Mononuclear cell (primary cell): ENCODE data around the gene ART3. TPM values are rescaled to one million over a fixed set of nuclear protein-coding genes. Genes with fewer than 3 reads are reported as not detected.

Experiments used
- H3K27me3 ChIP-seq: 2 replicates; pipeline ENCODE4 v1.6.0; 2011; ENCODE audit warnings: low read length, control low read depth; ENCODE audit not compliant: insufficient read depth
- H3K4me1 ChIP-seq: 2 replicates; pipeline ENCODE4 v1.5.1; 2011; ENCODE audit warnings: mild to moderate bottlenecking, low read length, control low read depth; ENCODE audit not compliant: insufficient read depth
- H3K4me3 ChIP-seq: 2 replicates; pipeline ENCODE4 v1.5.1; 2011; ENCODE audit warnings: mild to moderate bottlenecking, low read length, moderate library complexity
- H3K9me3 ChIP-seq: 2 replicates; pipeline ENCODE4 v1.5.1; 2011; ENCODE audit warnings: low read depth, mild to moderate bottlenecking, control low read depth, low read length
- total RNA-seq: library from RNA; depleted of rRNA; stranded (reverse); fragments of >200 nt; gene quantifications from one replicate; pipeline ENCODE4 v1.2.3, GENCODE V29; 2012

The ART3 gene
- total RNA-seq, 1 donor: not detected

DNA sequence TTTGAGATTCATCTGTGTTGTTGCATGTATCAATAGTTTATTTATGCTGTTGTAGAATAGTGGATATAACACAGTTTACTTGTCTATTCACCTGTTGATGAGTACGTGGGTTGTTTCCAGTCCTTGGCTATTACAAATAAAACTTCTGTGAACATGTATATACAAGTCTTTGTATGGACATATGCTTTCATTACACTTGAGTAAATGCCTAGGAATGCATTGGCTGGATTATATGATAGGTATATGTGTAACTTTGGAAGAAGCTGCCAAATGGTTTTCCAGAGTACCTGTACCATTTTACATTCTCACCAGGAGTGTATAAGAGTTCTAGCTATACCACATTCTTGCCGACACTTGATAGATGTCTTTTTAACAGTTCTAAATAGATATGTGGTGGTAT is 16.5 kb downstream of the ART3 start:
- H3K4me3 ChIP-seq: no peak overlapping the region
- H3K4me1 ChIP-seq: peaks cover 16% of the 10 kb centered on the region
- H3K27me3 ChIP-seq: no peaks in the 10 kb centered on the region
- no peaks in the 10 kb centered on the region for H3K9me3 ChIP-seq

DNA sequence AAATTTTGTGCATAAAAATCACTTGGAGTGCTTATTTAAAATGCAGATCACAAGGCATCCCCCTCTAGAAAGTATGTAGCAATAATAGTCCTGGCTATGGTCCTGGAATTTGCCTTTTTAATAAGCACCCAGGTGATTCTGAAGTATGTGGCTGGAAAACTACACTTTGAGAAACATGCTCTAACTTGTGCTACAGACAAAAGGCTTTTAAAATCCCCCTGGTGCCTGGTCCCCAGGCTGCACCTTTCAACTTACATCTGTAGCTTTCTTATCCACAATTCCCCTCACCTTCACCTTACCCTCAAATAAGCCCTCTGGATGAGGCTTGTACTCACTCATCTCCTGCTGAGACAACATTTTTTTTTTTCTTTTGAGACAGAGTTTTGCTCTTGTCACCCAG is 21.1 kb downstream of the ART3 start:
- peaks cover under 1% of the 10 kb centered on the region for H3K4me1 ChIP-seq
- H3K9me3 ChIP-seq: no peaks in the 10 kb centered on the region
- H3K27me3 ChIP-seq: no peaks in the 10 kb centered on the region
- no peak overlapping the region for H3K4me3 ChIP-seq

DNA sequence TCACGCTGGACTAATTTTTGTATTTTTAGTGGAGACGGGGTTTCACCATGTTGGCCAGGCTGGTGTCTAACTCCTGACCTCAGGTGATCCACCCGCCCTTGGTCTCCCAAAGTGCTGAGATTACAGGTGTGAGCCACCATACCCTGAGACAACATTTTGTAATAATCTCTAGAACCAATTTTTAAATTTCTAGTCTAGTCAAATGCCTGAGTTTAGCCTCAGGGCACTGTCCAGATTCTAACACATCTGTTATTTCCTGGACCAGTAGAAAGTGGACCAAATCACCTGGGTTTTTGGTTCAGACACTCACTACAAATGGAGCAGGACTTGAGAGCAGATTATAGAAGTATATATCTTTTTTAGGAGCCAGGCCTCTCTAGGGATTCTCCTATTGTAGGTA is 21.6 kb downstream of the ART3 start:
- Histone ChIP-seq H3K27me3 (no peaks in the 10 kb centered on the region), H3K9me3 (no peaks in the 10 kb centered on the region), H3K4me3 (no peak overlapping the region), H3K4me1 (no peaks in the 10 kb centered on the region)

DNA sequence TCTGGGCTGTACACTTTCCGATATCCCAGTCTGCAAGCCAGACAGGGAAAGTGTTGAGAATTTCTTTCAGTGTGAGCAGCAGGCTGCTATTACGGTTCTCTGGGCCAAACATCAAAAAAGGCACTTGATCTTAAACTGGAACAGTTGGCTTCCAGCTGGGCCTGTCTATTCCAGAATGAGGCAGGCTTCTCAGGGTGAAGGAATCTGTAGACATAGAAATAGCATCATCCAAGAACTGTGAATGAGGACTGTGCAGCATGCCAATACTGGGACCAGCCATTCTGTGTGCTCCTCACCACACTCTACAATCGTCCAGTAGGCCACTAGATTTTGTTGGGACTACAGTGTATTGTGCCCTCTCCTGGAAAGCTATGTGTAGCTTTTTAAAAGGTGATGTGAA is 31.1 kb downstream of the ART3 start:
- Histone ChIP-seq H3K4me1 (no peaks in the 10 kb centered on the region), H3K4me3 (no peak overlapping the region), H3K9me3 (no peaks in the 10 kb centered on the region), H3K27me3 (no peaks in the 10 kb centered on the region)

DNA sequence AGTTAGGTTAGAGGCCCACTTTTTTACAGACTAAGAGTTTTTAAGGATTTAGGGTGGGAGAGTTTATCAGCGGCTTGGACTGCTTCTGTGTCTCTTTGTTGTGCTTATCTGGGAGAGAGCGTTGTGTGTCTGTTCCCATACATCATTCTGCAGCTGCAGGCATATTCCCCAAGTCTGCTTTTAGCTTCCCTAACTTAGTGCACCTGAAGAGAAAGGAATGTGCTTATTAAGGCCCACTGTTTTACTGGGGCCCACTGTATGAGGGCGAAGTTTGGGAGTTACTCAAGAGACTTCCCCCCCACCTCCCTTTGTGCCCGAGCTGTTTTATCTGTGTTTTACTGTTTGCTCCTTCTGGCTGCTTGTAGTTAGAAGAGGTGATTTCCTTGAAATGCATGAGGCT is 31.9 kb downstream of the ART3 start:
- Histone ChIP-seq H3K4me3 (no peak overlapping the region), H3K4me1 (no peaks in the 10 kb centered on the region), H3K9me3 (no peaks in the 10 kb centered on the region), H3K27me3 (no peaks in the 10 kb centered on the region)

DNA sequence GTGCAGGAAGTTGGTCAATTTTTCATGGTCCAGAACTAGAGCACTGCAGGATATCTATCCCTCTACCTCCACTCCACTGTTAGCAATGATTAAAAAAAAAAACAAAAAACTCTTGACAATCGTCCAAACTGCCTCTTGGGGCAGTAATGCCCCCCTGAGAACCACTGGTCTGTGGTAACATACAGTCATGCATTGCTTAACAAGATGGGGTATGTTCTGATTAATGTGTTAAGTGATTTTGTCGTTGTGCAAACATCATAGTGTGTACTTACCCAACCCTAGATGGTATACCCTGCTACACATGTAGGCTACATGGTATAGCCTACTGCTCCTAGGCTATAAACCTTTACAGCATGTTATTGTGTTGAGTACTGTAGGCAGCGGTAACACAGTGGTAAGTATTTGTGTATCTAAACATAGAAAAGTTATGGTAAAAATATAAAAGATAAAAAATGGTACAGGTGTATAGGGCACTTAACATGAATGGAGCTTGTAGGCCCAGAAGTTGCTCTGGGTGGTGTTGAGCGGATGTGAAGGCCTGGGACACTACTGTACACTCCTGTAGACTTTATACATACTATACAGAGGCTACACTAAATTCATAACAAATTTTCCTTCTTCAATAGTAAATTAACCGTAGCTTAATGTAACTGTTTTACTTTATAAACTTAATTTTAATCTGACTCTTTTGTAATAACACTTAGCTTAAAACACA is 34.1 kb downstream of the ART3 start:
- H3K4me3 ChIP-seq: no peak overlapping the region
- no peaks in the 10 kb centered on the region for H3K27me3 ChIP-seq
- no peaks in the 10 kb centered on the region for H3K9me3 ChIP-seq
- H3K4me1 ChIP-seq: no peaks in the 10 kb centered on the region

DNA sequence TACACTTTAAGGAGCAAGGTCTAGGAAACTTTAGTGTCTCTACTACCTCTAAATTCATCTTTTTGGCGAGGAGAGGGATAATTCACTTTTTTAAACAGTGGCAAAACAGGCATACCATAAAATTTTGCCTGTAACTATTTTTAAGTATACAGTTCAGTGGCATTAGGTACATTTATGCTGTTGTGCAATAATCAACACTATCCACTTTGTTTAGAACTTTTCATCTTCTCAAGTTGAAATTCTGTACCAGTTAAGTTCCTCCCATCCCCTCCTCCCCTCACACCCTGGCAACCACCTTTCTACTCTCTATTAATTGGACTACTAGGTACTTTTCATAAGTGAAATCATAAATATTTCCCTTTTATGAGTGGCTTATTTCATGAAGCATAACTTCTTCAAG is 42.3 kb downstream of the ART3 start:
- no peak overlapping the region for H3K4me3 ChIP-seq
- H3K4me1 ChIP-seq: no peaks in the 10 kb centered on the region
- no peaks in the 10 kb centered on the region for H3K27me3 ChIP-seq
- no peaks in the 10 kb centered on the region for H3K9me3 ChIP-seq

DNA sequence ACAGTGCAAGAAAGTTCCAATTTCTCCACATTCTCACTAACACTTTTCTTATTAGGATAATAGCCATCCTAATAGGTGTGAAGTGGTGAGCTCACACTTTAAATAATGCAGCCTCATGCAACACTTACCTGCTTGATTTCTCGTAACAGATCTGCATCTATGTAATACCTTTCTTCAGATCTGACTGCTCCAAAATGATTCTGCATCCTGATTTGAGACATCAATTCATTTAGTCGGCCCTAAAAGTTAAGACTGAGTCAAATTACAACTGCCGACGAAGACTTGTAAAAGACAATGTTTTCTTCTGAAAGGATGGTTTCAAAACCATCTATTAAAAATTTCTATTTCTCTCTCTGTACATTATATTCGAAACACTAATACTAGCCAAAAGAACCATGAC is 43.0 kb downstream of the ART3 start:
- no peak overlapping the region for H3K4me3 ChIP-seq
- no peaks in the 10 kb centered on the region for H3K9me3 ChIP-seq
- H3K4me1 ChIP-seq: no peaks in the 10 kb centered on the region
- H3K27me3 ChIP-seq: no peaks in the 10 kb centered on the region

DNA sequence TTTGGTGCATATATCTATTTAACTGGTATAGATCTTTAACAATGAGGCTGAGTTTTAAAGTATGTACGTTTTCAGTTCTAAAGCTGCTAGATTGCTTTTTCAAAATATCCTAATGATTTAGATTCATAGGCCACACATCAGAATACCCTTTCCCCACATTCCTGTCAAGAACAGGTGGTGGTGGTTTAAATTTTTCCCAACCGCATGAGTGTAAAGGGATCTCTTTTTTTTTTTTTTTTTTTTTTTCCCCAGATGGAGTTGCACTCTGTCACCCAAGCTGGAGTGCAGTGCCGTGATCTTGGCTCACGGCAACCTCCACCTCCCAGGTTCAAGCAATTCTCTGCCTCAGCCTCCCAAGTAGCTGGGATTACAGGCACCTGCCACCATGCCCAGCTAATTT is 45.7 kb downstream of the ART3 start:
- H3K27me3 ChIP-seq: no peaks in the 10 kb centered on the region
- no peaks in the 10 kb centered on the region for H3K9me3 ChIP-seq
- H3K4me3 ChIP-seq: no peak overlapping the region
- no peaks in the 10 kb centered on the region for H3K4me1 ChIP-seq

DNA sequence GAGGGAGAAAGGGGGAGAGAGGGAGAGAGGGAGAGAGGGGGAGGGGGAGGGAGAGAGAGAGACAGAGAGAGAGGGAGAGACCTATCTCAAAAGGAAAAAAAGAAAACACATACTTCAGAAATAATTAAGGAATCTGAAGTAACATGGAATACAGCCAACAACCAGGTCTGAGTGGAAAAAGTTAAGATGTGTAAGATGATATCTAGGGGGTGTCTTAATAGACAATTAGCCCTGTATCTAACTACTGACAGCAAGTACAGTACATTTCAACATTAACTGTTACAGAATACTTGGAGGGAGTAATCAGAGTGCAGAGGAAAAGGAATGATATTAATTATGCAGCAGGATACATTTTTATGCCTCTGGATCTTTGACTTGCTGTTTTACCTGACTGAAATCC is 51.3 kb downstream of the ART3 start:
- no peaks in the 10 kb centered on the region for H3K27me3 ChIP-seq
- H3K4me3 ChIP-seq: no peak overlapping the region
- no peaks in the 10 kb centered on the region for H3K9me3 ChIP-seq

DNA sequence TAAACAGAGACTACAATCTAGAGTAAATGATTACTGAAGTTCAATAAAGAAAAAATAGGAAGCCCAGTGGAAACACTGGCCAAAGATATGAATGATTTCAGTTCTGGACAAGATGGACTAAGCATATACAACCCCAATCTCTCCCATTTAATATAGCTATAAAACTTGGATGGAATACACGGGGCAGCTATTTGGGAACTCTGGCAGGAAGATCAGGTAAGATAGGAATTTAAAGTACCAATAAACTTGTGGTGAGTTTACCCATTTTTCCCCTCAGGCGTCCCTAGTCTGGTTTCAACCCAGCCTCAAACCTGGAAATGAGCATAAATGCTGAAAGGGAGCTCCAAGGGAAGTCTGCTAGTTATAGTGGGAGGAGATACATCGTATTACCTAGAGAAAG is 53.2 kb downstream of the ART3 start:
- Histone ChIP-seq H3K27me3 (no peaks in the 10 kb centered on the region), H3K9me3 (no peaks in the 10 kb centered on the region), H3K4me3 (no peak overlapping the region), H3K4me1 (no peaks in the 10 kb centered on the region)

More for the DNA sequence above, 51.3 kb downstream of the ART3 start:
- no peaks in the 10 kb centered on the region for H3K4me1 ChIP-seq

DNA sequence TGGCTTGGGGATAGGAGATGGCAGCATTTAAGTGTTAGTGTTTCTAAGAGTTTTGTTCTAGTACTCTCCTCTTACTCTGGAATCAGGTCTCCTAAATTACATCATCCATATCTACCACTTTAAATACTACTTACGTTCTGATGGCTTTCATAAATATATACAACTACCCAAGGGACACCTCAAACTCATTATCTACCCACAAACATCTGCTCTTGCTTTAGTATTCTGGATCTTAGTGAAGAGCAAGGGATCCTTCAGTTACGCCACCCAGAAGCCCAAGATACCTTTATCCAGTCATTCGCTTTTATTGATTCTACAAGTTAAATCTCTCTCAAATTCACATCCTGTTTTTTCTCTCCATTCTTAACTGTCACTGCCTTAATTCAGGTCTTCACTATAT is 66.7 kb downstream of the ART3 start:
- H3K4me3 ChIP-seq: no peak overlapping the region
- no peaks in the 10 kb centered on the region for H3K27me3 ChIP-seq
- H3K4me1 ChIP-seq: no peaks in the 10 kb centered on the region
- H3K9me3 ChIP-seq: no peaks in the 10 kb centered on the region

DNA sequence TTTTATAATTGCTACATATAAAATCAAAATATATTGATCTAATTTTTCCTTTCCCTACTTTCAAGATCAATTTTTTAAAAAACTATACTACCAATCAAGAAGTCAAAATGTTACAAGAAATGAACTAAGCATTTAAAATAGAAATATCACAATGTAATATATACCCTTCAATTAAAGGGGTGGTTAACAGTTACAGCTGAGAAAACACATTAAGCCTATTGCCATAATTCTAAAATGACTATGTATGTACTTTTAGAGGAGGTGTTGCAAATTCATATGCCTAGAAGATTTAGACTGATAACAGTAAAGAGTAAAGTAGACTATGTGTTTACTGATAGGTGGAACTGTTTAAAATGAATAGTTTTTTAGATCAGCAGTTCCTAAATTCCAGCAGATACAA is 70.0 kb downstream of the ART3 start:
- Histone ChIP-seq H3K4me1 (peaks cover 19% of the 10 kb centered on the region), H3K4me3 (no peak overlapping the region), H3K9me3 (no peaks in the 10 kb centered on the region), H3K27me3 (no peaks in the 10 kb centered on the region)

DNA sequence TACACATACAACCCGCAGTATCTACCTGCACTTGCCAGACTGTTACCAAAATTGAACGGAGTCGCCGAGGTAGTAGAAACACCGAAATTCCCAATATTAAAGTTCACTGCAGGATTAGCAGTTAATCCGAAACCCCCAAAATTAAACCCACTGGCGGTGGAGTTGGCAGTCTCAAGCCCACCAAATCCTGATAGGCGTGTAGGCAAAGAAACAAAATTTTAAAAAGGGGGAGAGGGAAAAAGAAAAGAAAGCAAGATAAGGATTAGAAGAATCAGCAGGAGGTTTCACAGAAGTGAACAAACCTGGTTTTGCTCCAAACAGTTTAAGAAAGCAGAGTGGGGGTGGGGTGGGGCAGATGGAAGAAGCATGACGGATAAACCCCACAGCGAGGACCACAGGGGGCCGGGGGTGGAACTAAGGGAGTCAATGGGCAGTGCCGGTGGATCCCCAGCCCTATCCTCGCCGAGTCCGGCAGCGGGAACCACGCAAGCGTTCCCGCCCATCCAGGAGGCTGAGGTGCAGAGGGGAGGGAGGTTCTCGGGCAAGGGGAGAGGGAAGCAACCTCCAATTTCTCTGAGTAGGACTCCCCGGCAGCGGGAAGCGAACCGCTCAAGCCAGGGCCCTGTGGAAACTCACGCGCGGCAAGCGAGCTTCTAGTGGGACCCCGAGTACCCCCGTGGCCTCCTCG is 73.1 kb downstream of the ART3 start:
- Histone ChIP-seq H3K4me3 (peak overlapping the region; percentile 87), H3K9me3 (no peaks in the 10 kb centered on the region), H3K27me3 (no peaks in the 10 kb centered on the region), H3K4me1 (peaks cover 20% of the 10 kb centered on the region)

DNA sequence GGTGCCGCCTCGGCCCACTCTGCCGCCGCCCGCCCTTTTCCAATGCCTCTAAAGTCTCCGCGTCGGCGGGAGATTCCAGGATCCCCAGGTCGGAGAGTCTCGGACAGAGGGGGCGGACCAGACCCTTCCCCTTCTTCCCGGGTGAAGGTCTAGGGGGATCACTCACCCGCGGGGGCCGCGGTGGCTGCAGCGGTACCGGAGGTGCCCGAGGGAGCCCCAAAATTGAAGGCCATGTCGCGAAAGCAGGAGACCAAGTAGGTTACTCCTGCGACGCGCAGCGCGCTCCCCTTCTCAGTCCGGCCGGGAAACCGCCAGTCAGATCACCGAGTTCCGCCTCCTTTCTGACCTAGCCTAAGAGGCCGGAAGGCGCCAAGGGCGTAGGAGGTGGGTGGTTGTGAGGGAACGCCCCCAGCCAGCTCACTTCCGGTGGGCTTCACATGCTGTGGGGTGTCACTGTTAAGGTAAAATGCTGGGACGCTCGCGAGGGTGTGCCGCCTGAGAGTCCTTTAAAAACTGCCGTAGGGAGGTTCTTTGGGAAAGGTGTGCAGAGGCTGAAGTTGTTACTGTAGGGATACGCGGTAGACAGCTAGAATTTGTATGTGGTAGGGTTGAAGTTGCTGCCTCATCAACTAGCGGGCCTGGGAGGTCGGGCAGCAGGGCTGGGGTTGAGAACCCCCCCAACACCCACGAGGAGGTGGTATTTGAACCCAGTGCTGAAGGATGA is 73.8 kb downstream of the ART3 start, which contains the start of gene NUP54:
Gene NUP54, minus strand, starts transcription at position 256 of the 724 bp plus-strand sequence. Its CDS starts 23 bp downstream, at position 233.
- no peaks in the 10 kb centered on the region for H3K27me3 ChIP-seq
- no peaks in the 10 kb centered on the region for H3K9me3 ChIP-seq
- peak within 1 kb of the TSS; percentile 87 for H3K4me3 ChIP-seq
- H3K4me1 ChIP-seq: peaks cover 20% of the 10 kb centered on the region
